A549 (cell line): Measurements from ENCODE around the gene LIPI.

Source experiments
- CHD2 ChIP-seq: fragments of 150-350 bp; IDR thresholded peaks from 2 replicates; pipeline ENCODE4 v1.6.1; 2014; ENCODE audit warnings: low read length; ENCODE audit not compliant: partially characterized antibody
- CTCF ChIP-seq: fragments of >200 bp; sonication (Bioruptor Twin); formaldehyde crosslinking; IDR thresholded peaks from 3 replicates; pipeline ENCODE4 v1.5.1; 2016
- E2F6 ChIP-seq: IDR thresholded peaks from 2 replicates; pipeline ENCODE4 v1.6.1; 2012; ENCODE audit warnings: low read depth, borderline replicate concordance
- ELK1 ChIP-seq: fragments of 150-350 bp; IDR thresholded peaks from 2 replicates; pipeline ENCODE4 v1.6.1; 2014; ENCODE audit warnings: low read depth, mild to moderate bottlenecking, low read length
- EP300 ChIP-seq, 2 experiments: fragments of >200 bp; sonication (Bioruptor Twin); formaldehyde crosslinking; IDR thresholded peaks; 2 replicates in 1 of 2; 3 replicates in 1 of 2; pipeline ENCODE4 v1.6.1; 2016 to 2017
- HMGXB4 ChIP-seq: fragments of 250-450 bp; sonication (Bioruptor Pico); IDR thresholded peaks from 2 replicates; pipeline ENCODE4 v1.5.0; 2021; ENCODE audit warnings: mild to moderate bottlenecking, moderate library complexity, borderline replicate concordance
- HOXA7 ChIP-seq: fragments of 250-450 bp; sonication (Bioruptor Pico); IDR thresholded peaks from 2 replicates; pipeline ENCODE4 v1.5.0; 2020; ENCODE audit warnings: mild to moderate bottlenecking, moderate library complexity
- KDM5A ChIP-seq: fragments of 200-600 bp; sonication (generic); IDR thresholded peaks from 2 replicates; pipeline ENCODE4 v1.6.1; 2016; ENCODE audit warnings: antibody characterized with exemption, mild to moderate bottlenecking
- MAX ChIP-seq: IDR thresholded peaks from 2 replicates; pipeline ENCODE4 v1.6.1; 2012
- POLR2A ChIP-seq: IDR thresholded peaks from 2 replicates; pipeline ENCODE4 v1.6.1; 2012; ENCODE audit warnings: mild to moderate bottlenecking, low read length
- RCOR1 ChIP-seq: fragments of 150-350 bp; IDR thresholded peaks from 2 replicates; pipeline ENCODE4 v1.6.1; 2014; ENCODE audit warnings: antibody characterized with exemption, low read length, low read depth
- RNF2 ChIP-seq: fragments of 200-600 bp; sonication (generic); IDR thresholded peaks from 2 replicates; pipeline ENCODE4 v1.6.1; 2016; ENCODE audit warnings: low read depth, mild to moderate bottlenecking, antibody characterized with exemption, moderate library complexity, borderline replicate concordance

- no peak for TF ChIP-seq RNF2
- TF ChIP-seq MAX, result no peak
- TF ChIP-seq EP300 (IDR thresholded peaks at IDR 0.05), result no peak
- TF ChIP-seq CTCF, result peak; percentile 24; the same call in 2 of the 3 replicates
- no peak for TF ChIP-seq CHD2
- no peak for TF ChIP-seq HMGXB4 (CRISPR knock-in tag)
- no peak for TF ChIP-seq POLR2A
- no peak for TF ChIP-seq RCOR1
- no peak for TF ChIP-seq E2F6
- TF ChIP-seq HOXA7 (CRISPR knock-in tag), result no peak
- no peak for TF ChIP-seq KDM5A
- no peak for TF ChIP-seq ELK1
These were observed 90.5 kb downstream of the LIPI start for GRCh38 chr21:14120091-14120734.
